HFF-Myc (cell line): ENCODE data around the gene DLG1.

Experiments
- DNase-seq: peaks from one replicate; pipeline ENCODE4 v3.0.0-alpha.2; 2011; ENCODE audit warnings: low read depth; ENCODE audit errors: extremely low read depth
- H3K4me3 ChIP-seq: replicated peaks from 2 replicates; pipeline ENCODE4 v1.5.1; 2011; ENCODE audit warnings: low read depth, mild to moderate bottlenecking, control low read depth, low read length
- CTCF ChIP-seq: IDR thresholded peaks from 2 replicates; pipeline ENCODE4 v1.5.1; 2012; ENCODE audit warnings: mild to moderate bottlenecking, low read depth, low read length, control low read depth; ENCODE audit errors: missing control alignments

The DLG1 gene

GRCh38 chr3:197008436-197009209 lies 289.8 kb downstream of the DLG1 start:
- no peak for DNase-seq
- no peak overlapping the region for H3K4me3 ChIP-seq
- TF ChIP-seq CTCF: no peak

GRCh38 chr3:197007953-197008352 lies 290.5 kb downstream of the DLG1 start:
- TF ChIP-seq CTCF: no peak
- no peak overlapping the region for H3K4me3 ChIP-seq
- no peak for DNase-seq

- no peak overlapping the region for H3K4me3 ChIP-seq
- no peak for TF ChIP-seq CTCF
- no peak for DNase-seq
Measured at GRCh38 chr3:197007296-197007940, 291.0 kb downstream of the DLG1 start.

- H3K4me3 ChIP-seq: no peak overlapping the region
- DNase-seq: no peak
- no peak for TF ChIP-seq CTCF
Measured at GRCh38 chr3:197006860-197007259, 291.6 kb downstream of the DLG1 start.

- no peak overlapping the region for H3K4me3 ChIP-seq
- DNase-seq: no peak
- TF ChIP-seq CTCF: no peak
Measured at GRCh38 chr3:197006446-197006845, 292.0 kb downstream of the DLG1 start.

GRCh38 chr3:197003461-197004385 lies 294.7 kb downstream of the DLG1 start:
- peak overlapping the region; percentile 42 for H3K4me3 ChIP-seq
- DNase-seq: no peak
- no peak for TF ChIP-seq CTCF
